Measurements from ENCODE around the gene IL6ST. TPM values are rescaled to one million over a fixed set of nuclear protein-coding genes. Genes with fewer than 3 reads are reported as not detected.

The IL6ST gene
- total RNA-seq, 2 donors from 2014 or later = 52.7 to 55.4 TPM

DNA sequence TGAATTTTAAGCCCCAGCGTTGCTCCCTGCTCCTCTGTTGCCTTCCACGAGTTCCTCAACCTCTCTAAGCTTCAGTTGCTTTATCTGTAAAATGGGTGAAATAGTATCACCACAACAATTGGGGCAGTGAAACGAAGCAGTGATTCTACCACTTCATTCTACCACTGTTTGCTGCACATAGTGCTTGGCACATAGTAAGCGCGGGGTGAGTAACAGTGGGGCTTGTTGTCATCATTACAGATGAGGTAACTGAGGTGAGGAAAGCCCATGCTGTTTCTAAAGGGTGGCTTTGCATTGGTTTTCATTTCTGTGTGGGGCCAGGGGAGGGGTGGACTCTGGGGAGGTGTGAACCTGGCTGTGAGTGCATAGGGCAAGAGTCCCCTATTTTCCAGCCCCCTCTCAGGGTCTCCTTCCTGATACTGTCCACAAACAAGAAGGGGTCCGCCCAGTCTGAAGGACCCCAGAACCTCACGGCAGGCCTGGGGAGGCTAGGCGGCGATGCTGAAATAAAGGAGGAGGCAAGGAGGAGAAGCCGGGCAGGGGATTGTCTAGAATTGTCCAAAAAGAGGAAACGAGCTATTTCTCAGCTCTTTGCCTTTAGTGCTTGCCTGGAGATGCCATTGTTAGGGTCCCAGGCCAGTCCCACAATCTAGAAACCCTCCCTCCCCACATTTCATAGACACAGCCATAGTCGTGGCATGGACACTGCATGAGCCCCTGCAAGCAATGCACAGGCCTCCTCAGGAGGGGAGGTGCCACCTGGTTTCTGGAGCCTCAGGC lies 65.6 kb downstream of the IL6ST start:
- H3K27me3 Mint-ChIP-seq = peaks cover 0 to 2% of the 10 kb centered on the region in 2 donors
- no peak overlapping the region for H3K4me3 Mint-ChIP-seq
- ATAC-seq = peak; percentile 27 to 33
- H3K27ac Mint-ChIP-seq = no peak overlapping the region
- H3K9me3 Mint-ChIP-seq = no peaks in the 10 kb centered on the region
- no peaks in the 10 kb centered on the region for H3K4me1 Mint-ChIP-seq (ENCODE audit: low read depth in 2 of 2)
- no peak for DNase-seq (ENCODE audit: low spot score)
- H3K36me3 Mint-ChIP-seq = no peaks in the 10 kb centered on the region

GRCh38 chr5:55927861-55928655 lies 66.7 kb downstream of the IL6ST start:
- ATAC-seq = no peak
- Mint-ChIP-seq H3K27me3 (peaks cover 0 to 8% of the 10 kb centered on the region in 2 donors), H3K4me3 (no peak overlapping the region), H3K27ac (no peak overlapping the region), H3K4me1 (ENCODE audit: low read depth in 2 of 2) (peaks cover 5 to 6% of the 10 kb centered on the region in 2 donors), H3K9me3 (no peaks in the 10 kb centered on the region), H3K36me3 (no peaks in the 10 kb centered on the region)
- no peak for DNase-seq (ENCODE audit: low spot score)

GRCh38 chr5:55926476-55926875 lies 68.3 kb downstream of the IL6ST start:
- Mint-ChIP-seq H3K4me3 (no peak overlapping the region), H3K36me3 (no peaks in the 10 kb centered on the region), H3K27me3 (peaks cover 0 to 8% of the 10 kb centered on the region in 2 donors), H3K4me1 (ENCODE audit: low read depth in 2 of 2) (peaks cover 5 to 6% of the 10 kb centered on the region in 2 donors), H3K9me3 (no peaks in the 10 kb centered on the region), H3K27ac (no peak overlapping the region)
- DNase-seq (ENCODE audit: low spot score) = no peak
- no peak for ATAC-seq

- H3K4me1 Mint-ChIP-seq (ENCODE audit: low read depth in 2 of 2) = peaks cover 5 to 6% of the 10 kb centered on the region in 2 donors
- H3K4me3 Mint-ChIP-seq = no peak overlapping the region
- no peaks in the 10 kb centered on the region for H3K36me3 Mint-ChIP-seq
- no peaks in the 10 kb centered on the region for H3K9me3 Mint-ChIP-seq
- no peak overlapping the region for H3K27ac Mint-ChIP-seq
- peaks cover 0 to 8% of the 10 kb centered on the region in 2 donors for H3K27me3 Mint-ChIP-seq
- no peak for ATAC-seq
- no peak for DNase-seq (ENCODE audit: low spot score)
These were observed 69.1 kb downstream of the IL6ST start for GRCh38 chr5:55925712-55926111.

DNA sequence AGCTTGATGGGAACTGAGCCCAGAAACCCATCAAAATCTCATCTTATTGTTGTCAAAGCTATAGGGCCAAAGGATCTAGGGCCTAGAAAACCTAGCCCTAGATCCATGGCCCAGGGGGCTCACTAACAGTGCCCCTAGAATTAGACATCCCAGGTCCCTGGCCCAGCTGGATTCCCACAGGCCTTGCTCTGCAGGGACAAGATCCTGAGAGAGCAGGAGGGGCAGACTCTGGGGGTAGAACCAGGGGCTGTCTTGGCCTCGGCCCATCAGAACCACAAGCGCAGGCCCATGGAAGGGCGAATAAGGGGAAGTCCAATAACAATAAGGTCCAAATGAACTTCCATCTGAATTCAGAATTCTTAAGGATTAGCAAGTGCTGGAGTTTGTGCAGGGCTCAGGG lies 69.6 kb downstream of the IL6ST start:
- Mint-ChIP-seq H3K27me3 (peaks cover 0 to 8% of the 10 kb centered on the region in 2 donors), H3K27ac (no peak overlapping the region), H3K36me3 (no peaks in the 10 kb centered on the region), H3K4me3 (no peak overlapping the region), H3K9me3 (no peaks in the 10 kb centered on the region), H3K4me1 (ENCODE audit: low read depth in 2 of 2) (peaks cover 5 to 6% of the 10 kb centered on the region in 2 donors)
- ATAC-seq = no peak
- peak; percentile 52 for DNase-seq (ENCODE audit: low spot score)

- Mint-ChIP-seq H3K9me3 (no peaks in the 10 kb centered on the region), H3K4me1 (ENCODE audit: low read depth in 2 of 2) (peaks cover 5 to 6% of the 10 kb centered on the region in 2 donors), H3K4me3 (no peak overlapping the region), H3K36me3 (no peaks in the 10 kb centered on the region), H3K27me3 (peaks cover 0 to 8% of the 10 kb centered on the region in 2 donors), H3K27ac (no peak overlapping the region)
- no peak for ATAC-seq
- peak; percentile 10 for DNase-seq (ENCODE audit: low spot score)
These were observed 70.0 kb downstream of the IL6ST start for GRCh38 chr5:55924744-55925143.

- DNase-seq (ENCODE audit: low spot score) = peak; percentile 32
- peaks cover 0 to 12% of the 10 kb centered on the region in 2 donors for H3K27me3 Mint-ChIP-seq
- H3K27ac Mint-ChIP-seq = peak overlapping the region in 1 of 2 donors; percentile 65
- H3K4me1 Mint-ChIP-seq (ENCODE audit: low read depth in 2 of 2) = peaks cover 5 to 6% of the 10 kb centered on the region in 2 donors
- H3K36me3 Mint-ChIP-seq = no peaks in the 10 kb centered on the region
- no peaks in the 10 kb centered on the region for H3K9me3 Mint-ChIP-seq
- H3K4me3 Mint-ChIP-seq = peak overlapping the region; percentile 76
- ATAC-seq = no peak
These were observed 70.8 kb downstream of the IL6ST start for GRCh38 chr5:55923865-55924500.

DNA sequence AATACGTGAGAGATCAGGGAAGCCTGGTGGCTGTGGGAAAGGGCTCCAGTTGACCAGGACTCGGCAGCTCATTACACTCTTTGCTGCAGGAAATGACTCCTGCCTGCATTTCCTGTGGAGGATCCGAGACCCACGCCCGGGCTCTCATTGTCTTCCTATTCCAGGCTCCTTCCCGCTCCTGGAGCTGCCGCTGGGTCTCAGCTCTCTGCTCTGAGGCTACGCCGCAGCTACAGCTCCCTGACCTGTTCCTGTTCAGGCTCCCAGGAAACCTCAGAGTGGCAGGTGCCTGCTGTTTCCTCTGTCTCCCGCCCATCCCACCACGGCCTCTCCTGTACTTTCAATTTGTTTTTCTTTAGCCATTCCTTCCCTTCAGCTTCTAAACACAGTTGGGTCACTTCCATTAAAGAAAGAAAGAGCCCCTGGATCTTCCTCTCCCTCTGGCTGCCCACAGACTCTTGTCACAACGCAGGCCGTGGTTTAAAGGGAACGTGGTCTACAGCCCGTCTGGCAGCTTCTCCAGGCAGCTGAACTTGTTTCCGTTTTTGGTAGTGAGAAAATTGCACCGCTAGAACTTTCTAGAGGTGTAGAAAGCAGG lies 71.5 kb downstream of the IL6ST start:
- Mint-ChIP-seq H3K27me3 (peaks cover 0 to 12% of the 10 kb centered on the region in 2 donors), H3K4me3 (peak overlapping the region; percentile 76), H3K4me1 (ENCODE audit: low read depth in 2 of 2) (peaks cover 5 to 6% of the 10 kb centered on the region in 2 donors), H3K36me3 (no peaks in the 10 kb centered on the region), H3K27ac (peak overlapping the region in 1 of 2 donors; percentile 65), H3K9me3 (no peaks in the 10 kb centered on the region)
- peak; percentile 58 for DNase-seq (ENCODE audit: low spot score)
- peak; percentile 53 to 54 for ATAC-seq

- DNase-seq (ENCODE audit: low spot score) (no peak), ATAC-seq (no peak)
- no peaks in the 10 kb centered on the region for H3K9me3 Mint-ChIP-seq
- H3K27me3 Mint-ChIP-seq = peaks cover 0 to 10% of the 10 kb centered on the region in 2 donors
- no peak overlapping the region for H3K27ac Mint-ChIP-seq
- H3K4me3 Mint-ChIP-seq = no peak overlapping the region
- peaks cover 5 to 6% of the 10 kb centered on the region in 2 donors for H3K4me1 Mint-ChIP-seq (ENCODE audit: low read depth in 2 of 2)
- no peaks in the 10 kb centered on the region for H3K36me3 Mint-ChIP-seq
These were observed 73.1 kb downstream of the IL6ST start for GRCh38 chr5:55921617-55922016.

DNA sequence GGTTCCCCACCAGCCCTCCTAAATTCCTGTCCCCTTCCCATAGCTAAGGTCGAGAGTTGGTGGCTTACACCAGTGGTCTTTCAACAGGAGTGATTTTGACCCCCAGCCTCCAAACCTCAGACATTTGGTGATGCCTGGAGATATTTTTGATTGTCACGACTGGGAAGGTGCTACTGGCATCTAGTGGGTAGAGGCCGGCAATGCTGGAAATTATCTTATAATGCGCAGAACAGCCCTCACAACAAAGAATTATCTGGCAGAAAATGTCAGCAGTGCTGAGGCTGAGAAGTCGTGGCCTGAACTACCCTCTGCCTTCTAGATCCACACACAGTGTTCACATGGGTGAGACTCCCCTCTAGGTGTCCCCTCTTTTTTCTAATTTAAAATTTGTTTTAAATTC lies 74.0 kb downstream of the IL6ST start:
- H3K4me1 Mint-ChIP-seq (ENCODE audit: low read depth in 2 of 2) = peaks cover 5 to 6% of the 10 kb centered on the region in 2 donors
- no peak overlapping the region for H3K4me3 Mint-ChIP-seq
- no peaks in the 10 kb centered on the region for H3K36me3 Mint-ChIP-seq
- no peak overlapping the region for H3K27ac Mint-ChIP-seq
- no peak for ATAC-seq
- H3K27me3 Mint-ChIP-seq = peaks cover 0 to 10% of the 10 kb centered on the region in 2 donors
- H3K9me3 Mint-ChIP-seq = no peaks in the 10 kb centered on the region
- DNase-seq (ENCODE audit: low spot score) = no peak

DNA sequence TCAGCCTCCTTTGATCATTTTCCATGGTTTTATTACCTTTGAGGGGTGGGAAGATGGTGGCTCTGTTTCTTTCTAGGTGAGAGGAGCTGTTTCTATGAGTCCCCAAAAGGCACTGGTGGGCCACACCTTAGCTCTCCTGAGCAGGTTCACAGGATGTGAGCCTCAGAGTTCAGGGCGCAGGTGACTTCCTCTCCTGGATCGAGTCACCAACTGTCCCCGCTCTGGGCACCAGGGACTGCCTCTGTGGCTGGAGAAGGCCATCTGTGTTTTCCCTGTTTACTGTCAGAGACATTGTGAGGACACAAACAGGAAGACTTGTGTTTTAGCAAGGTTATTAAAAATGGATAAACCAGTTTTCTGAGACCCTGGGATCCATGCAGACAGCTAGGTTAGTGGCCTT lies 75.1 kb downstream of the IL6ST start:
- Mint-ChIP-seq H3K27me3 (peaks cover 0 to 10% of the 10 kb centered on the region in 2 donors), H3K27ac (no peak overlapping the region), H3K36me3 (no peaks in the 10 kb centered on the region), H3K4me3 (no peak overlapping the region), H3K4me1 (ENCODE audit: low read depth in 2 of 2) (peaks cover 5 to 6% of the 10 kb centered on the region in 2 donors), H3K9me3 (no peaks in the 10 kb centered on the region)
- DNase-seq (ENCODE audit: low spot score) (no peak), ATAC-seq (no peak)

DNA sequence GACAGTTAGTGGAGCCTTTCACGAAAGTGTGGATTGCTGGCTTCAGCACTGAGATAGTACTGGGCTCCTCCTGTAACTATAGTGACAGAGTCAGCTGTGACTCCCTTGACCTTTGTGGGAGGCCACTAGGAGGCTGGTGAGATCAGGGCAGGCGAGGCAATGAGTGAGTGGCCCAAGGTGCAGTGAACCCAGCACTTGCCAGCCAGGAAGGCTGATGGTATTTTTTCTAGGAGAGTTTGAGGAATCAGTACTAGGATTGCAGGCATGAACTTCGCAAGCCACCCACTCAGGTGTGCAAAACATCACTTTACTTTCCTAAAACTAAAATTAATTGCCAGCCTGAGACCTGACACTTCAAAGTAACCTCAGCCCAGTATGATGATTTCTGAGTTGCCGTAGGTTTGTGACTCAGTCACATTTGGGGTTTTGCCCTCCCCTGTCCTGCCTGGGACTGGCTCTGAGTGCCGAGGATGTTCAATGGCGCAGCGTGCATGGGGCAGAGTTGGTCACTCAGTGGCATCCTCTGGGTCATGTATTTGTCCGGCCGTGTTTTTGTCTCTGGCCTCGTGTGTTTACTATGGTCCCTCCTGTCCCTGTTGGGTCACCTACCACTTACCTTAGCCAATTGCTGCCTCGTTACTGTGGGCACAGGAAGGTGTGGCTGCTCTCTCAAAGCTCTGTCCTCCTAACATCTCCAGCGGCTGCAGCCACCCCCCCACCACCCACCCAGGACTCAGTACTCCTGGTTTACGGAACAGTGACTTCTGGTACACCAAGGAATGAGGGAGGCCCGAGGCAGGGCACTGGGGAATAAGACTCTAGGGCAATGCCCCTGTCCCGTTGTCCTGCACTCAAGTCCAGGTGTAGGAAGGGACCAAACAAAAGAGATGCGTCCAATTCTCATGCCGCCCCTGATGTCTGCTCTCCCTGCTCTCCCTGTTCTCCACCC lies 76.4 kb downstream of the IL6ST start:
- Mint-ChIP-seq H3K9me3 (no peaks in the 10 kb centered on the region), H3K36me3 (no peaks in the 10 kb centered on the region), H3K27me3 (peaks cover 0 to 5% of the 10 kb centered on the region in 2 donors), H3K27ac (no peak overlapping the region), H3K4me3 (no peak overlapping the region), H3K4me1 (ENCODE audit: low read depth in 2 of 2) (peaks cover 2% of the 10 kb centered on the region in 2 donors)
- no peak for DNase-seq (ENCODE audit: low spot score)
- peak in 1 of 2 donors; percentile 19 for ATAC-seq

Measured in natural killer cell treated with Interleukin-12 subunit alpha and Interleukin-12 subunit beta and Interleukin-15 and Interleukin-18, amount 100 ng/mL, for 72 hours (primary cell).